Pancreas (tissue), 10 donors: ENCODE data around the gene IP6K3. TPM values are rescaled to one million over a fixed set of nuclear protein-coding genes. Genes with fewer than 3 reads are reported as not detected.

Source experiments
- ATAC-seq, 4 donors: fragments of 200-7000 bp; cut with Tn5 transposase; one replicate each; pipeline versions ENCODE4 v1.8.0 to v1.9.1; 2020; ENCODE audit warnings: mild to moderate bottlenecking in 4 of 4, moderate library complexity in 4 of 4
- DNase-seq, 6 donors: peaks; one replicate each; pipeline ENCODE4 v3.0.0-alpha.2; 2020
- FAIRE-seq: peaks from 2 replicates; lab custom pipeline; 2012; peaks lifted over from hg19 to GRCh38; lab: Jason Lieb, UNC
- H3K27ac ChIP-seq, 4 donors: fragments of 200-600 bp; sonication (generic); 1 replicate in 3 of 4; 2 replicates in 1 of 4; pipeline versions ENCODE4 v1.5.0 to v1.8.0; 2020
- H3K27me3 ChIP-seq, 4 donors: fragments of 200-600 bp; one replicate each; pipeline ENCODE4 v1.8.0; 2021
- H3K36me3 ChIP-seq, 3 donors: fragments of 200-600 bp; sonication (generic) in 1 of 3; one replicate each; pipeline versions ENCODE4 v1.5.0 to v1.8.0; 2020 to 2021
- H3K4me1 ChIP-seq, 3 donors: fragments of 200-600 bp; one replicate each; pipeline ENCODE4 v1.8.0; 2021
- H3K4me3 ChIP-seq, 4 donors: fragments of 200-600 bp; sonication (generic) in 2 of 4; one replicate each; pipeline versions ENCODE4 v1.5.0 to v1.8.0; 2020 to 2021
- H3K9me3 ChIP-seq, 4 donors: fragments of 200-600 bp; one replicate each; pipeline ENCODE4 v1.8.0; 2021
- CTCF ChIP-seq, 4 donors: fragments of 200-600 bp; sonication (generic) in 3 of 4; IDR thresholded peaks; one replicate each; pipeline versions ENCODE4 v1.5.0 to v1.8.0; 2021; ENCODE audit warnings: antibody characterized with exemption in 4 of 4
- WGBS, 2 donors: extraction: QIAGEN DNeasy Blood & Tissue Kit; methylation state at CpG; one replicate each; pipeline ENCODE4 v1.1.7; 2013; 5-methylcytosine and 5-hydroxymethylcytosine counted together
- intact Hi-C, 3 donors: fragments of 100-400 bp; cut with DNase I; formaldehyde crosslinking; loops; one replicate each; pipeline versions ENCODE4 v1.11.1 to v1.14.2; 2022
- polyA plus RNA-seq, 2 donors: library from polyadenylated mRNA; stranded (reverse); fragments of 200-250 nt; gene quantifications; one replicate each; pipeline ENCODE4 v1.2.3, GENCODE V29; 2013
- total RNA-seq, 6 donors: library from RNA; stranded (reverse); fragmentation: NEBNext Ultra II Directional in 4 of 6; extraction: Animal tissue kit (Norgen Biotek cat#: 25700) in 4 of 6; gene quantifications; one replicate each; pipeline versions ENCODE4 v1.2.1 to v1.2.4, GENCODE V29; 2021 to 2023
- donor health status: healthy with polysubstance abuse.
- donor health status: DM: no; HTN: no; CAD: no; lungs with moderate emphysema.
- donor health status: DM: no; HTN: no; CAD: no.
- donor health status: control.
- donor health status: control.
- donor health status: Bipolar disorder and iron deficiency.
- donor health status: DM: yes; HTN: yes; CAD: no.
- donor health status: DM: no; HTN: no; CAD: no.
- donor health status: DM: no; HTN: no; CAD: no.
- donor health status: DM: yes; HTN: yes; CAD: no.

Gene IP6K3
- total and polyA plus RNA-seq, 8 donors = 0.12 to 0.69 (median 0.36) TPM

GRCh38 chr6:33759887-33760629, 13.4 kb upstream of the IP6K3 start:
- Histone ChIP-seq H3K4me1 (no peaks in the 10 kb centered on the region), H3K27me3 (no peaks in the 10 kb centered on the region), H3K9me3 (no peaks in the 10 kb centered on the region), H3K4me3 (no peak overlapping the region), H3K27ac (no peak overlapping the region), H3K36me3 (no peaks in the 10 kb centered on the region)
- no peak for TF ChIP-seq CTCF (IDR thresholded peaks at IDR 0.05)
- ATAC-seq = no peak
- intact Hi-C loops = loop anchor here in 1 of 3 donors (5.0 to 10.0 kb wide), 2 partner anchors 48 to 175 kb away; partner anchors contain the start of genes BAK1 and UQCC2
- WGBS, 2 donors = 88 to 89% methylated on average over 9 of the region's 9 CpGs
- FAIRE-seq = no peak
- DNase-seq = no peak

- Histone ChIP-seq H3K27me3 (no peaks in the 10 kb centered on the region), H3K27ac (no peak overlapping the region), H3K9me3 (no peaks in the 10 kb centered on the region), H3K4me1 (no peaks in the 10 kb centered on the region), H3K4me3 (no peak overlapping the region), H3K36me3 (no peaks in the 10 kb centered on the region)
- WGBS, 2 donors = 48% methylated on average over 7 of the region's 7 CpGs
- intact Hi-C loops = no loop called here
- TF ChIP-seq CTCF (IDR thresholded peaks at IDR 0.05) = no peak
- ATAC-seq (no peak), FAIRE-seq (no peak), DNase-seq (no peak)
Measured at GRCh38 chr6:33758815-33759216, 12.1 kb upstream of the IP6K3 start.

- Histone ChIP-seq H3K9me3 (no peaks in the 10 kb centered on the region), H3K27ac (no peak overlapping the region), H3K4me3 (no peak overlapping the region), H3K4me1 (no peaks in the 10 kb centered on the region), H3K27me3 (no peaks in the 10 kb centered on the region), H3K36me3 (no peaks in the 10 kb centered on the region)
- no peak for DNase-seq
- 87 to 88% methylated on average over 10 of the region's 10 CpGs for WGBS, 2 donors
- ATAC-seq = no peak
- intact Hi-C loops = no loop called here
- no peak for FAIRE-seq
- TF ChIP-seq CTCF (IDR thresholded peaks at IDR 0.05) = no peak
Measured at GRCh38 chr6:33757906-33758305, 11.2 kb upstream of the IP6K3 start.

- no peak for DNase-seq
- no peak overlapping the region for H3K4me3 ChIP-seq
- FAIRE-seq = no peak
- 75 to 82% methylated on average over 2 to 3 of the region's 3 CpGs for WGBS, 2 donors
- H3K27me3 ChIP-seq = no peaks in the 10 kb centered on the region
- ATAC-seq = no peak
- intact Hi-C loops = no loop called here
- H3K36me3 ChIP-seq = no peaks in the 10 kb centered on the region
- H3K4me1 ChIP-seq = no peaks in the 10 kb centered on the region
- no peak for TF ChIP-seq CTCF (IDR thresholded peaks at IDR 0.05)
- H3K9me3 ChIP-seq = no peaks in the 10 kb centered on the region
- no peak overlapping the region for H3K27ac ChIP-seq
Measured at GRCh38 chr6:33757113-33757512, 10.4 kb upstream of the IP6K3 start.
